HL-60 (cell line): ENCODE data around the gene SCAI.

ENCODE experiments used
- DNase-seq, 2 experiments: peaks; one replicate each; pipeline ENCODE4 v3.0.0-alpha.2; 2010 to 2020; ENCODE audit warnings: low read depth in 1 of 2, low spot score in 1 of 2
- H3K27ac ChIP-seq: fragments of 250-450 bp; sonication (Bioruptor Pico); replicated peaks from 2 replicates; pipeline ENCODE4 v1.5.1; 2020; ENCODE audit warnings: mild to moderate bottlenecking, moderate library complexity
- H3K27me3 ChIP-seq: fragments of 250-450 bp; sonication (Bioruptor Pico); 2 replicates; pipeline ENCODE4 v1.5.1; 2021; ENCODE audit warnings: mild to moderate bottlenecking, moderate library complexity; ENCODE audit not compliant: insufficient read depth, poor library complexity, severe bottlenecking
- H3K4me3 ChIP-seq: replicated peaks from 2 replicates; pipeline ENCODE4 v1.5.1; 2011; ENCODE audit warnings: mild to moderate bottlenecking, control low read depth, low read length; ENCODE audit not compliant: insufficient read depth
- GABPA ChIP-seq: IDR thresholded peaks from 2 replicates; pipeline ENCODE4 v1.6.1; 2012; ENCODE audit warnings: low read depth
- POLR2AphosphoS5 ChIP-seq: IDR thresholded peaks from 2 replicates; pipeline ENCODE4 v1.6.1; 2012; ENCODE audit warnings: low read depth
- REST ChIP-seq: IDR thresholded peaks from 2 replicates; pipeline ENCODE4 v1.6.1; 2012; ENCODE audit warnings: low read depth; ENCODE audit not compliant: insufficient replicate concordance
- SPI1 ChIP-seq: IDR thresholded peaks from 2 replicates; pipeline ENCODE4 v1.6.1; 2012; ENCODE audit warnings: low read depth, mild to moderate bottlenecking, borderline replicate concordance
- TF ChIP-seq, protein P1 (sequence below): IDR thresholded peaks from one replicate; pipeline ENCODE4 v1.5.1; 2011; ENCODE audit warnings: low read length, control low read depth, inconsistent platforms; ENCODE audit not compliant: insufficient read depth

Gene SCAI

GRCh38 chr9:125003332-125003731, 140.0 kb downstream of the SCAI start:
- no peak overlapping the region for H3K27ac ChIP-seq

DNA sequence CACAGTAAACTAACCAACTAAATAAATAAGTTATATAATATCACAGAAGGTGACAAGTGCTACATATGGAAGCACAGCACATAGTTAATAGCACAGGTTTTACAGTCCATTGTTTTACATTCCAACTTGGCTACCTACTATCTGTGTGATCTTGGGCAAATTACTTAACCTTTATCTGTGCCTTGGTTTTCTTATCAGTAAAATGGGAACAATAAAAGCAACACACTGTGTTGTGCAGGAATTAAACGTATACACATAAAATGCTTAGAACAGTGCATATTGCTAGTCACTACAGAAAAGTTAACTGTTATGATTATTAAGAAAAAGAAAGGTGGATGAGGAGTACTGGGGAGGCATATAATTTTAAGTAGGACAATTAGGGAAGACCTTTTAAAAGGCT, 159.6 kb downstream of the SCAI start:
- Histone ChIP-seq H3K27ac (no peak overlapping the region), H3K4me3 (no peak overlapping the region), H3K27me3 (no peaks in the 10 kb centered on the region)
- DNase-seq: no peak
- TF ChIP-seq, protein P1, sequence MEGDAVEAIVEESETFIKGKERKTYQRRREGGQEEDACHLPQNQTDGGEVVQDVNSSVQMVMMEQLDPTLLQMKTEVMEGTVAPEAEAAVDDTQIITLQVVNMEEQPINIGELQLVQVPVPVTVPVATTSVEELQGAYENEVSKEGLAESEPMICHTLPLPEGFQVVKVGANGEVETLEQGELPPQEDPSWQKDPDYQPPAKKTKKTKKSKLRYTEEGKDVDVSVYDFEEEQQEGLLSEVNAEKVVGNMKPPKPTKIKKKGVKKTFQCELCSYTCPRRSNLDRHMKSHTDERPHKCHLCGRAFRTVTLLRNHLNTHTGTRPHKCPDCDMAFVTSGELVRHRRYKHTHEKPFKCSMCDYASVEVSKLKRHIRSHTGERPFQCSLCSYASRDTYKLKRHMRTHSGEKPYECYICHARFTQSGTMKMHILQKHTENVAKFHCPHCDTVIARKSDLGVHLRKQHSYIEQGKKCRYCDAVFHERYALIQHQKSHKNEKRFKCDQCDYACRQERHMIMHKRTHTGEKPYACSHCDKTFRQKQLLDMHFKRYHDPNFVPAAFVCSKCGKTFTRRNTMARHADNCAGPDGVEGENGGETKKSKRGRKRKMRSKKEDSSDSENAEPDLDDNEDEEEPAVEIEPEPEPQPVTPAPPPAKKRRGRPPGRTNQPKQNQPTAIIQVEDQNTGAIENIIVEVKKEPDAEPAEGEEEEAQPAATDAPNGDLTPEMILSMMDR: no peak
- no peak for TF ChIP-seq GABPA
- TF ChIP-seq POLR2AphosphoS5: no peak
- no peak for TF ChIP-seq REST

More at GRCh38 chr9:125003332-125003731, 140.0 kb downstream of the SCAI start:
- no peak for TF ChIP-seq REST
- TF ChIP-seq POLR2AphosphoS5: no peak
- TF ChIP-seq, protein P1: no peak
- no peak for TF ChIP-seq GABPA
- TF ChIP-seq SPI1: no peak
- Histone ChIP-seq H3K4me3 (no peak overlapping the region), H3K27me3 (no peaks in the 10 kb centered on the region)
- DNase-seq: no peak

GRCh38 chr9:124980431-124980830, 162.9 kb downstream of the SCAI start:
- Histone ChIP-seq H3K4me3 (no peak overlapping the region), H3K27me3 (no peaks in the 10 kb centered on the region), H3K27ac (no peak overlapping the region)
- DNase-seq: no peak
- no peak for TF ChIP-seq REST
- TF ChIP-seq, protein P1: no peak
